Effector CD8-positive, alpha-beta T cell (primary cell): ENCODE measurements around the gene GAL3ST2.
"Not testable (repeated sequence)": the region's sequence is repeated elsewhere in the genome, so short reads cannot be mapped to it uniquely, and the experiment has no call there.

ENCODE experiments used
- DNase-seq: peaks from one replicate; lab custom pipeline; 2025; lab: John Stamatoyannopoulos, UW

The GAL3ST2 gene

GRCh38 chr2:241809383-241810306 lies 33.0 kb downstream of the GAL3ST2 start:
- no peak for DNase-seq

- DNase-seq = no peak
These were observed 33.9 kb downstream of the GAL3ST2 start for GRCh38 chr2:241810307-241811200.

GRCh38 chr2:241811201-241811951 lies 34.8 kb downstream of the GAL3ST2 start:
- DNase-seq = no peak

- DNase-seq = no peak
These were observed 35.5 kb downstream of the GAL3ST2 start for GRCh38 chr2:241811952-241812729.

GRCh38 chr2:241812730-241813643 lies 36.4 kb downstream of the GAL3ST2 start:
- no peak for DNase-seq

GRCh38 chr2:241813644-241814392 lies 37.2 kb downstream of the GAL3ST2 start:
- no peak for DNase-seq

- no peak for DNase-seq
These were observed 37.7 kb downstream of the GAL3ST2 start for GRCh38 chr2:241814393-241814642.

- DNase-seq = no peak
These were observed 38.2 kb downstream of the GAL3ST2 start for GRCh38 chr2:241814643-241815476.

- DNase-seq = no peak
These were observed 39.1 kb downstream of the GAL3ST2 start for GRCh38 chr2:241815477-241816430.

GRCh38 chr2:241816431-241817121 lies 40.0 kb downstream of the GAL3ST2 start:
- no peak for DNase-seq

GRCh38 chr2:241817126-241817820 lies 40.7 kb downstream of the GAL3ST2 start:
- DNase-seq = no peak

GRCh38 chr2:241817821-241818215 lies 41.2 kb downstream of the GAL3ST2 start:
- DNase-seq = not testable (repeated sequence)

GRCh38 chr2:241818229-241818942 lies 41.8 kb downstream of the GAL3ST2 start:
- no peak for DNase-seq

- DNase-seq = no peak
These were observed 42.3 kb downstream of the GAL3ST2 start for GRCh38 chr2:241818943-241819270.

- not testable (repeated sequence) for DNase-seq
These were observed 43.5 kb downstream of the GAL3ST2 start for GRCh38 chr2:241819947-241820624.
